Vagina (tissue), 2 donors: ENCODE results near the gene AFG3L2. TPM values are rescaled to one million over a fixed set of nuclear protein-coding genes. Genes with fewer than 3 reads are reported as not detected.
A peak's percentile ranks its signal among the peaks of the same experiment; 100 is the strongest.

ENCODE experiments used
- DNase-seq, 2 donors: peaks; one replicate each; pipeline ENCODE4 v3.0.0-alpha.2; 2017; ENCODE audit errors: extremely low spot score in 2 of 2
- H3K27ac ChIP-seq: fragments of 200-600 bp; sonication (generic); one replicate; pipeline ENCODE4 v1.5.1; 2019
- H3K27me3 ChIP-seq: fragments of 200-600 bp; sonication (generic); one replicate; pipeline ENCODE4 v1.5.1; 2019
- H3K36me3 ChIP-seq, 2 donors: fragments of 200-600 bp; sonication (generic); one replicate each; pipeline ENCODE4 v1.5.1; 2017 to 2019
- H3K4me1 ChIP-seq: fragments of 200-600 bp; sonication (generic); one replicate; pipeline ENCODE4 v1.5.1; 2019
- H3K4me3 ChIP-seq, 2 donors: fragments of 200-600 bp; sonication (generic); 1 replicate in 1 of 2; 2 replicates in 1 of 2; pipeline ENCODE4 v1.5.1; 2016 to 2019
- H3K9me3 ChIP-seq: fragments of 200-600 bp; sonication (generic); one replicate; pipeline ENCODE4 v1.5.1; 2019
- POLR2A ChIP-seq, 2 donors: fragments of 450-650 bp; IDR thresholded peaks; one replicate each; pipeline ENCODE4 v1.6.1; 2017; ENCODE audit warnings: antibody characterized with exemption in 2 of 2, mild to moderate bottlenecking in 2 of 2, moderate library complexity in 2 of 2
- POLR2AphosphoS5 ChIP-seq, 2 donors: sonication (generic); formaldehyde crosslinking; IDR thresholded peaks; one replicate each; pipeline ENCODE4 v1.9.0; 2017; ENCODE audit warnings: antibody characterized with exemption in 2 of 2, mild to moderate bottlenecking in 2 of 2, low read depth in 1 of 2; ENCODE audit not compliant: insufficient read depth in 1 of 2
- intact Hi-C: fragments of 100-400 bp; cut with DNase I; formaldehyde crosslinking; loops from one replicate; pipeline ENCODE4 v1.15.1; 2023
- total RNA-seq: library from RNA; depleted of rRNA; stranded (reverse); fragments of >200 nt; gene quantifications from one replicate; pipeline ENCODE4 v1.2.3, GENCODE V29; 2016
- TF ChIP-seq, protein P1 (sequence below), 3 experiments: fragments of 450-650 bp in 2 of 3; fragments of 200-600 bp in 1 of 3; sonication (generic) in 1 of 3; IDR thresholded peaks; one replicate each; pipeline ENCODE4 v1.5.1; 2017 to 2019; ENCODE audit warnings: antibody characterized with exemption in 3 of 3, mild to moderate bottlenecking in 2 of 3, moderate library complexity in 2 of 3

The AFG3L2 gene
- 38.3 TPM for total RNA-seq

DNA sequence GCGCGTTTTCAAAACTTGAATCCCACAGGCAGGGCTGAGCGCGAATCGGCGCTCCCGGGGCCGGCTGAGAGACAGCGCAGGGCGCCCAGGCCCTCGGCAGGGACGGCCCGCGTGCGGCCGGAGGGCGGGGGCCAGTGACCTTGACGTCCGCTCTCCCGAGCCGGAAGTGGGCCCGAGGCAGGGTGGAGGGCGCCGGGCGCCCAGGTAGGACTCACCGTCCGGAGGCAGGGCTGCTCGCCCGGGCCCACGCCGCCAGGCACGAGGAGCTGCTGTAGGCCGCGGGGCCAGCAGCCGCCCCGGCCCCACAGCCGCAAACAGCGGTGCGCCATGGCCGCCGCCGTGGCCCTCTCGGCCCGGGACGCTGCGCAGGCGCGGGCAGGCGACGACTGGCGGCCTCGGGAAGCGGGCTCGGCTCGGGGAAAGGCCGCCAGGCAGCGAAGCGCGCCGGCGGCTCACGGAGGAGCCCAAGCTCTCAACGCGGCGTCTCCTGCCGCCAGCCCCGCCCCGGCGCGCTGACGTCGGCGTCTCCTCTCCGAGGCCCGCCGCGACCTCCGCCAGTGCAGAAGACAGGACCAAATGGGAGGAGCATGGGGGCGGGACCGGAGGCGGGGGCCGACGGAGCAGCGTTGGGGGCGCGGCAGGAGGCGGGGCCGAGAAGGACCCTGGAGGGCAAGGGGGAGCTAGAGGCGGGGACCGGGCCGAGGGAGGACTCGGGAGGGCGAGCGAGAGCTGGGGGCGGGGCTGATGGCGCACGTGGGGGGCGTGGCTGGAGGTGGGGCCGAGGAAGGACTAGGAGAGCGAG lies at the start of gene AFG3L2:
AFG3L2 (minus strand) TSS at position 474 of the 802 bp plus-strand sequence; CDS start at position 329, 145 bp downstream.
- intact Hi-C loops, result no loop called here
- peak; percentile 100 for DNase-seq

DNA sequence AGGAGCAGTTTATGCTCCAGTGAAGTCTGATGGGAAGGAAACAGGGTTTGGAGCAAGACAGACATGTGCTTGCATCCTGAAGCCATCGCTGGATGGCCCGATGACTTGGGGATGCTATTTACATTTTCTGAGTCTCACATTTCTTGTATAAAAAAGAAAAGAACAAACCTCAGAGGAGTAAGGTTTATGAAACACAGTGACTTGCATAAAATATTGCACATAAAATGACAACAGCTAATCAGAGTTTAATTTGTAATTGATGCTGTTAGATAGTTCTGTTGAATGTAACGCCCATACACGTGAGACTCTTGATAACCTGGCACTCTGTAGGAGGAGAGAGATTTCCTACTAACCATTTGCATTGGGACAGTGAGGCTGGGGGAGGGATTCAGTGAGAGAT lies 47.2 kb upstream of the AFG3L2 start:
- Histone ChIP-seq H3K4me1 (peaks cover 17% of the 10 kb centered on the region), H3K36me3 (no peaks in the 10 kb centered on the region), H3K4me3 (no peak overlapping the region), H3K27me3 (no peaks in the 10 kb centered on the region), H3K9me3 (no peaks in the 10 kb centered on the region), H3K27ac (no peak overlapping the region)
- intact Hi-C loops, result no loop called here
- DNase-seq, result no peak
- no peak for TF ChIP-seq POLR2AphosphoS5 (IDR thresholded peaks at IDR 0.05; ENCODE audit: insufficient read depth in 1 of 2, low read depth in 1 of 2)
- TF ChIP-seq, protein P1, sequence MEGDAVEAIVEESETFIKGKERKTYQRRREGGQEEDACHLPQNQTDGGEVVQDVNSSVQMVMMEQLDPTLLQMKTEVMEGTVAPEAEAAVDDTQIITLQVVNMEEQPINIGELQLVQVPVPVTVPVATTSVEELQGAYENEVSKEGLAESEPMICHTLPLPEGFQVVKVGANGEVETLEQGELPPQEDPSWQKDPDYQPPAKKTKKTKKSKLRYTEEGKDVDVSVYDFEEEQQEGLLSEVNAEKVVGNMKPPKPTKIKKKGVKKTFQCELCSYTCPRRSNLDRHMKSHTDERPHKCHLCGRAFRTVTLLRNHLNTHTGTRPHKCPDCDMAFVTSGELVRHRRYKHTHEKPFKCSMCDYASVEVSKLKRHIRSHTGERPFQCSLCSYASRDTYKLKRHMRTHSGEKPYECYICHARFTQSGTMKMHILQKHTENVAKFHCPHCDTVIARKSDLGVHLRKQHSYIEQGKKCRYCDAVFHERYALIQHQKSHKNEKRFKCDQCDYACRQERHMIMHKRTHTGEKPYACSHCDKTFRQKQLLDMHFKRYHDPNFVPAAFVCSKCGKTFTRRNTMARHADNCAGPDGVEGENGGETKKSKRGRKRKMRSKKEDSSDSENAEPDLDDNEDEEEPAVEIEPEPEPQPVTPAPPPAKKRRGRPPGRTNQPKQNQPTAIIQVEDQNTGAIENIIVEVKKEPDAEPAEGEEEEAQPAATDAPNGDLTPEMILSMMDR (IDR thresholded peaks at IDR 0.05), result no peak
- TF ChIP-seq POLR2A (IDR thresholded peaks at IDR 0.05), result no peak

More for the DNA sequence above, at the start of gene AFG3L2:
- H3K4me3 ChIP-seq, result peak within 1 kb of the TSS; percentile 68 to 92
- no peaks in the 10 kb centered on the region for H3K36me3 ChIP-seq
- no peaks in the 10 kb centered on the region for H3K9me3 ChIP-seq
- H3K27me3 ChIP-seq, result no peaks in the 10 kb centered on the region
- peak within 1 kb of the TSS; percentile 98 for H3K27ac ChIP-seq
- TF ChIP-seq POLR2A (IDR thresholded peaks at IDR 0.05), result peak in 1 of 2 donors; percentile 95
- TF ChIP-seq, protein P1 (IDR thresholded peaks at IDR 0.05), result no peak
- TF ChIP-seq POLR2AphosphoS5 (IDR thresholded peaks at IDR 0.05; ENCODE audit: insufficient read depth in 1 of 2, low read depth in 1 of 2), result peak; percentile 6 to 77
- peaks cover 42% of the 10 kb centered on the region for H3K4me1 ChIP-seq

DNA sequence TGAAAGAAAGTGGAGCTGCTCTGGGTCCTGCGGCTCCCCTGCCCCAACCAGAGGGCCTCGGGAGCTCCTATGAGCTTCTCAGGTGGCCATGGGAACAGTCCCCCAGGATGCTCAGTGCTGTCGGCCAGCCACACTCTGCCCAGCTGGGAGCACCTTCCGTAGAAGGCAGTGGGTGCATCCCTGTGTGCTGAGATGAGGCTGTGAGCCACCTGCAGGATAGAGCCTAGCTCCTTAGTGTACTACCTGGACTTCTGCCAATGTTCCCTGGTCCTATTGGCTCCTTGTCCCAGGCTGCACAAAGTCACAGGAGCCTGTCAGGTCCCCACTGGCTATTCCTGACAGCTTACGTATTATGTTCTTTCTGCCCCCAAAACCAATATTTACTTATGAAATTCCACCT lies 46.8 kb upstream of the AFG3L2 start:
- H3K4me3 ChIP-seq, result no peak overlapping the region
- no peak for TF ChIP-seq POLR2AphosphoS5 (IDR thresholded peaks at IDR 0.05; ENCODE audit: insufficient read depth in 1 of 2, low read depth in 1 of 2)
- no peak for TF ChIP-seq POLR2A (IDR thresholded peaks at IDR 0.05)
- TF ChIP-seq, protein P1 (IDR thresholded peaks at IDR 0.05), result no peak
- intact Hi-C loops, result no loop called here
- no peaks in the 10 kb centered on the region for H3K9me3 ChIP-seq
- DNase-seq, result no peak
- no peaks in the 10 kb centered on the region for H3K36me3 ChIP-seq
- H3K27me3 ChIP-seq, result no peaks in the 10 kb centered on the region
- no peak overlapping the region for H3K27ac ChIP-seq
- peaks cover 17% of the 10 kb centered on the region for H3K4me1 ChIP-seq

DNA sequence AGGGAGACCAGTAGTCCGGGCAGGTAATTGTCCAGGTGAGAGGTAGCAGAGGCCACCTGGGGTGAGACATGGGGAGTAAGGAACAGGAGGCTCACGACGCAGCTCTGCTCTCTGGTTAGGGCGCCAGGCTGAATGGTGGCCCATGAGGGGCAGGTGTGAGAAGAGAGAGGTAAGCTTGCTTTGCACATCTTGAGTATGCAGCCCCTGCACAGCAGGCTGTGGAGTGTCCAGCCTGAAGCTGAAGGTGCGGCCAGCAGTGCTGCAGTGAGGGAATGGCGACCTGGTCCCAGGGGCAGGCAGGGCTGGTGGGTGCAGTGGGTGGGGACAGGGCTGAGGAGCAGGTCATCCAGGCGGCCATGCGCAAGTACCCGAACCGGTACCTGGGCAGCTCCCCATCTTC lies 46.4 kb upstream of the AFG3L2 start:
- H3K36me3 ChIP-seq, result no peaks in the 10 kb centered on the region
- TF ChIP-seq POLR2AphosphoS5 (IDR thresholded peaks at IDR 0.05; ENCODE audit: insufficient read depth in 1 of 2, low read depth in 1 of 2) (no peak), POLR2A (IDR thresholded peaks at IDR 0.05) (no peak)
- DNase-seq, result no peak
- no peak overlapping the region for H3K4me3 ChIP-seq
- H3K9me3 ChIP-seq, result no peaks in the 10 kb centered on the region
- H3K27me3 ChIP-seq, result no peaks in the 10 kb centered on the region
- H3K4me1 ChIP-seq, result peaks cover 17% of the 10 kb centered on the region
- no peak overlapping the region for H3K27ac ChIP-seq
- intact Hi-C loops, result no loop called here

DNA sequence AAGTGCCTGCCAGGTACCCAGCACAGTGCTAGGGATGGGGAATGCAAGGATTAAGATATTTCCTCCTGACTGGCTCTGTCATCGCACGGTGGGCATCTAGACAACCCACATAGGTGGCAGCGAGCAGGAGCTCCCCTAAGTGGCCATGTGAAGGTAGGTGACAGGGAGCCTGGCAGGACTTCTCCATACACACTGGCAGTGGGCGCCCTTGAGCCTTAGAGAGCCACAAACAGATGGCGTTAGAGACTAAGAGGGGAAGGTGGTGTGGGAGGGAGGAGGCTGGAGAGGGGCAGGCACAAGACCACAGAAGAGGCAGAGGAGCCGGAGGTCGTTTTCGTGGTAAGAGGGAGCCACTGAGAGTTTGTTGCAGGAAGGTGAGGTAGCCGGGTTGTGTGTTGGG lies 45.9 kb upstream of the AFG3L2 start:
- intact Hi-C loops, result no loop called here
- Histone ChIP-seq H3K27ac (no peak overlapping the region), H3K36me3 (no peaks in the 10 kb centered on the region), H3K9me3 (no peaks in the 10 kb centered on the region), H3K27me3 (no peaks in the 10 kb centered on the region), H3K4me1 (peaks cover 17% of the 10 kb centered on the region), H3K4me3 (no peak overlapping the region)
- TF ChIP-seq, protein P1 (IDR thresholded peaks at IDR 0.05), result no peak
- no peak for TF ChIP-seq POLR2A (IDR thresholded peaks at IDR 0.05)
- TF ChIP-seq POLR2AphosphoS5 (IDR thresholded peaks at IDR 0.05; ENCODE audit: insufficient read depth in 1 of 2, low read depth in 1 of 2), result no peak
- no peak for DNase-seq
